Calu3 (cell line): ENCODE results near the gene USP32. TPM values are rescaled to one million over a fixed set of nuclear protein-coding genes. Genes with fewer than 3 reads are reported as not detected.

Source experiments
- BruUV-seq: library from RNA; stranded (reverse); fragments of 400-500 nt; replicated peaks from 2 replicates; lab custom pipeline; 2021; lab: Mats Ljungman, UMichigan
- CTCF ChIA-PET: fragments of 300-600 bp; sonication (Branson Sonifier 250); formaldehyde crosslinking; loops from one replicate; lab custom pipeline; 2022; ENCODE audit warnings: antibody characterized with exemption; lab: Charles Lee
- DNase-seq: peaks from one replicate; pipeline ENCODE4 v3.0.0; 2022
- H3K27ac Mint-ChIP-seq: one replicate; pipeline ENCODE4 v1.8.0; 2022; ENCODE audit warnings: mixed read lengths; ENCODE audit not compliant: unreplicated experiment
- H3K27me3 Mint-ChIP-seq: one replicate; pipeline ENCODE4 v1.8.0; 2022; ENCODE audit warnings: mixed read lengths; ENCODE audit not compliant: unreplicated experiment
- H3K36me3 Mint-ChIP-seq: one replicate; pipeline ENCODE4 v1.8.0; 2022; ENCODE audit warnings: mild to moderate bottlenecking, moderate library complexity, mixed read lengths; ENCODE audit not compliant: insufficient read depth, unreplicated experiment
- H3K4me1 Mint-ChIP-seq: one replicate; pipeline ENCODE4 v1.8.0; 2022; ENCODE audit warnings: mild to moderate bottlenecking, low read depth, mixed read lengths; ENCODE audit not compliant: unreplicated experiment
- H3K4me3 Mint-ChIP-seq: one replicate; pipeline ENCODE4 v1.8.0; 2022; ENCODE audit warnings: mild to moderate bottlenecking, low read depth, moderate library complexity, mixed read lengths; ENCODE audit not compliant: unreplicated experiment
- H3K9me3 Mint-ChIP-seq: one replicate; pipeline ENCODE4 v1.8.0; 2022; ENCODE audit warnings: low read depth, mixed read lengths; ENCODE audit not compliant: unreplicated experiment
- CTCF ChIP-seq: fragments of 200-600 bp; IDR thresholded peaks from one replicate; pipeline ENCODE4 v1.8.0; 2022; ENCODE audit warnings: antibody characterized with exemption; ENCODE audit not compliant: unreplicated experiment
- intact Hi-C: fragments of 100-400 bp; cut with micrococcal nuclease; formaldehyde crosslinking; loops from one replicate; pipeline ENCODE4 v1.10.0; 2022; ENCODE audit not compliant: unreplicated experiment
- total RNA-seq: library from RNA; stranded (reverse); gene quantifications from 2 replicates; pipeline ENCODE4 v1.2.3, GENCODE V29; 2022

USP32 gene
- total RNA-seq, 1 experiment from 2014 or later: 29.6 TPM

- Mint-ChIP-seq H3K27me3 (peaks cover 37% of the 10 kb centered on the region), H3K27ac (no peak overlapping the region), H3K4me3 (no peak overlapping the region), H3K4me1 (peaks cover 14% of the 10 kb centered on the region), H3K9me3 (no peaks in the 10 kb centered on the region), H3K36me3 (no peaks in the 10 kb centered on the region)
- no peak for DNase-seq
- CTCF ChIA-PET: no interaction called here
- no peak for TF ChIP-seq CTCF
- intact Hi-C loops: no loop called here
- no TSS peak for BruUV-seq
Observed at GRCh38 chr17:60158751-60159478, 233.0 kb downstream of the USP32 start.

- Mint-ChIP-seq H3K27me3 (peaks cover 37% of the 10 kb centered on the region), H3K4me1 (peaks cover 14% of the 10 kb centered on the region), H3K27ac (no peak overlapping the region)
Observed at GRCh38 chr17:60157487-60158040, 234.4 kb downstream of the USP32 start.

GRCh38 chr17:60156746-60157145 lies 235.2 kb downstream of the USP32 start:
- CTCF ChIA-PET: no interaction called here
- intact Hi-C loops: no loop called here
- Mint-ChIP-seq H3K4me1 (peaks cover 12% of the 10 kb centered on the region), H3K27me3 (peaks cover 37% of the 10 kb centered on the region), H3K27ac (no peak overlapping the region), H3K9me3 (no peaks in the 10 kb centered on the region), H3K36me3 (no peaks in the 10 kb centered on the region), H3K4me3 (no peak overlapping the region)
- DNase-seq: no peak
- BruUV-seq: no TSS peak
- no peak for TF ChIP-seq CTCF

More at GRCh38 chr17:60157487-60158040, 234.4 kb downstream of the USP32 start:
- CTCF ChIA-PET: no interaction called here
- TF ChIP-seq CTCF: no peak
- intact Hi-C loops: no loop called here
- BruUV-seq: no TSS peak
- DNase-seq: no peak
- H3K36me3 Mint-ChIP-seq: no peaks in the 10 kb centered on the region
- H3K4me3 Mint-ChIP-seq: no peak overlapping the region
- no peaks in the 10 kb centered on the region for H3K9me3 Mint-ChIP-seq

- peaks cover 11% of the 10 kb centered on the region for H3K4me1 Mint-ChIP-seq
- peaks cover 29% of the 10 kb centered on the region for H3K27me3 Mint-ChIP-seq
- intact Hi-C loops: no loop called here
- no peak for TF ChIP-seq CTCF
- CTCF ChIA-PET: no interaction called here
- H3K27ac Mint-ChIP-seq: no peak overlapping the region
- H3K4me3 Mint-ChIP-seq: no peak overlapping the region
- H3K36me3 Mint-ChIP-seq: no peaks in the 10 kb centered on the region
- BruUV-seq: no TSS peak
- no peaks in the 10 kb centered on the region for H3K9me3 Mint-ChIP-seq
- DNase-seq: no peak
Observed at GRCh38 chr17:60155815-60156214, 236.1 kb downstream of the USP32 start.
